ENCODE measurements around the gene PSMA4. TPM values are rescaled to one million over a fixed set of nuclear protein-coding genes. Genes with fewer than 3 reads are reported as not detected.

The PSMA4 gene
- total and polyA plus RNA-seq, 10 of the 15 experiments (the other 5 are each of a cell fraction or from before 2014, with no cell fraction given): 210 to 1,221 (median 546) TPM

DNA sequence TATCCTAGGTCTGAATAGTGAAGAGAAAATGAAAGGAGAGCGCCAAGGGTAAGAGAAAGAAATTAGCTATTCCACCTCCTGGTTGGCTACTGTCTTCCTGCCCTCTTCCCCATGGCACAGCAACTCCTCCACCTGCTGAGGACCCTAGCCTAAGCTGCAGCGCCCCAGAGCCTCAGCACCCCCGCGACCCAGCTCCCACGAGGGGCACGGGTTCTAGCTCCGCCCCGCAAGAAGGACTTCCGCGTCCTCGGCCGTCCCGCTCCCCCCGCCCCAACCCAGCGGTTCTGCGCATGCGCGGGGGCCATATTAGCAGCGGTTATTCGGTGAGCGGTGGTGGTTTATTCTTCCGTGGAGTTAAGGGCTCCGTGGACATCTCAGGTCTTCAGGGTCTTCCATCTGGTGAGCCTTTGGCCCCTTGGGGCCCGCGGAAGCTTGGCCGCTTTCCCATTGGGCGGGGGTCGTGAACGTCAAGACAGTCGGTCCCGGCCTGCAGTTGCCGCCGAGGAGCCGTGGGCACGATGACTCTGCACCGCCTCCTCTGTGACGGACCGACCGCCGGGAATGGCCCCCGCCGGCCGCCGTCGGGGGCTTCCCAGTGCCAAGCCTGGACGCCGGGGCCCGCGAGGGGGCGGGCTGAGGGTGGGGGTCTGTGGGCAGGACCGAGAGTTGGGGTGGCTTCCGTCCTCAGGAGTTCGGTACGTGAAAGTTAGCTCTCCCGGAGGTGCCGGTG, at the start of gene PSMA4 (continued):
- TF ChIP-seq RB1 (IDR thresholded peaks at IDR 0.05; ENCODE audit: borderline replicate concordance) (peak; percentile 46; the same call in 1 of the 2 replicates), CHD2 (IDR thresholded peaks at IDR 0.05; ENCODE audit: borderline replicate concordance, low read depth, low read length) (peak; percentile 56; the same call in 1 of the 2 replicates), SMAD1 (IDR thresholded peaks at IDR 0.05; ENCODE audit: low read depth, partially characterized antibody) (peak; percentile 25), MEF2A (IDR thresholded peaks at IDR 0.05; ENCODE audit: insufficient read depth, low read depth, low read length) (no peak), ESRRA (IDR thresholded peaks at IDR 0.05; ENCODE audit: low read length) (no peak), GABPA (IDR thresholded peaks at IDR 0.05; ENCODE audit: low read depth) (no peak), CBX3 (IDR thresholded peaks at IDR 0.05; ENCODE audit: borderline replicate concordance, low read depth) (no peak), IKZF2 (IDR thresholded peaks at IDR 0.05) (peak; percentile 7 to 9; a peak in 1 of 4 replicates), EGR1 (IDR thresholded peaks at IDR 0.05; ENCODE audit: borderline replicate concordance in 1 of 2, low read depth in 2 of 2, low read length in 2 of 2) (peak in 1 of 2 experiments; percentile 66; a peak in 2 of 3 replicates), RBBP5 (conservative IDR thresholded peaks at IDR 0.05) (peak; percentile 65; the same call in 1 of the 2 replicates)
- TF ChIP-seq, protein P1, sequence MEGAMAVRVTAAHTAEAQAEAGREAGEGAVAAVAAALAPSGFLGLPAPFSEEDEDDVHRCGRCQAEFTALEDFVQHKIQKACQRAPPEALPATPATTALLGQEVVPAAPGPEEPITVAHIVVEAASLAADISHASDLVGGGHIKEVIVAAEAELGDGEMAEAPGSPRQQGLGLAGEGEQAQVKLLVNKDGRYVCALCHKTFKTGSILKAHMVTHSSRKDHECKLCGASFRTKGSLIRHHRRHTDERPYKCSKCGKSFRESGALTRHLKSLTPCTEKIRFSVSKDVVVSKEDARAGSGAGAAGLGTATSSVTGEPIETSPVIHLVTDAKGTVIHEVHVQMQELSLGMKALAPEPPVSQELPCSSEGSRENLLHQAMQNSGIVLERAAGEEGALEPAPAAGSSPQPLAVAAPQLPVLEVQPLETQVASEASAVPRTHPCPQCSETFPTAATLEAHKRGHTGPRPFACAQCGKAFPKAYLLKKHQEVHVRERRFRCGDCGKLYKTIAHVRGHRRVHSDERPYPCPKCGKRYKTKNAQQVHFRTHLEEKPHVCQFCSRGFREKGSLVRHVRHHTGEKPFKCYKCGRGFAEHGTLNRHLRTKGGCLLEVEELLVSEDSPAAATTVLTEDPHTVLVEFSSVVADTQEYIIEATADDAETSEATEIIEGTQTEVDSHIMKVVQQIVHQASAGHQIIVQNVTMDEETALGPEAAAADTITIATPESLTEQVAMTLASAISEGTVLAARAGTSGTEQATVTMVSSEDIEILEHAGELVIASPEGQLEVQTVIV (IDR thresholded peaks at IDR 0.05; ENCODE audit: borderline replicate concordance, partially characterized antibody): peak; percentile 80
- TF ChIP-seq, protein P2, sequence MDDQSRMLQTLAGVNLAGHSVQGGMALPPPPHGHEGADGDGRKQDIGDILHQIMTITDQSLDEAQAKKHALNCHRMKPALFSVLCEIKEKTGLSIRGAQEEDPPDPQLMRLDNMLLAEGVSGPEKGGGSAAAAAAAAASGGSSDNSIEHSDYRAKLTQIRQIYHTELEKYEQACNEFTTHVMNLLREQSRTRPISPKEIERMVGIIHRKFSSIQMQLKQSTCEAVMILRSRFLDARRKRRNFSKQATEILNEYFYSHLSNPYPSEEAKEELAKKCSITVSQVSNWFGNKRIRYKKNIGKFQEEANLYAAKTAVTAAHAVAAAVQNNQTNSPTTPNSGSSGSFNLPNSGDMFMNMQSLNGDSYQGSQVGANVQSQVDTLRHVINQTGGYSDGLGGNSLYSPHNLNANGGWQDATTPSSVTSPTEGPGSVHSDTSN (IDR thresholded peaks at IDR 0.05; ENCODE audit: insufficient replicate concordance, low read depth, low read length): no peak
- TF ChIP-seq, protein P3, sequence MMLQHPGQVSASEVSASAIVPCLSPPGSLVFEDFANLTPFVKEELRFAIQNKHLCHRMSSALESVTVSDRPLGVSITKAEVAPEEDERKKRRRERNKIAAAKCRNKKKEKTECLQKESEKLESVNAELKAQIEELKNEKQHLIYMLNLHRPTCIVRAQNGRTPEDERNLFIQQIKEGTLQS (IDR thresholded peaks at IDR 0.05; ENCODE audit: borderline replicate concordance, extremely low read depth, low read depth, low read length): no peak
- TF ChIP-seq, protein P4, sequence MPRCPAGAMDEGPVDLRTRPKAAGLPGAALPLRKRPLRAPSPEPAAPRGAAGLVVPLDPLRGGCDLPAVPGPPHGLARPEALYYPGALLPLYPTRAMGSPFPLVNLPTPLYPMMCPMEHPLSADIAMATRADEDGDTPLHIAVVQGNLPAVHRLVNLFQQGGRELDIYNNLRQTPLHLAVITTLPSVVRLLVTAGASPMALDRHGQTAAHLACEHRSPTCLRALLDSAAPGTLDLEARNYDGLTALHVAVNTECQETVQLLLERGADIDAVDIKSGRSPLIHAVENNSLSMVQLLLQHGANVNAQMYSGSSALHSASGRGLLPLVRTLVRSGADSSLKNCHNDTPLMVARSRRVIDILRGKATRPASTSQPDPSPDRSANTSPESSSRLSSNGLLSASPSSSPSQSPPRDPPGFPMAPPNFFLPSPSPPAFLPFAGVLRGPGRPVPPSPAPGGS (IDR thresholded peaks at IDR 0.05; ENCODE audit: borderline replicate concordance, insufficient read depth, low read depth, low read length, poor library complexity, severe bottlenecking): no peak
- TF ChIP-seq, protein P5, sequence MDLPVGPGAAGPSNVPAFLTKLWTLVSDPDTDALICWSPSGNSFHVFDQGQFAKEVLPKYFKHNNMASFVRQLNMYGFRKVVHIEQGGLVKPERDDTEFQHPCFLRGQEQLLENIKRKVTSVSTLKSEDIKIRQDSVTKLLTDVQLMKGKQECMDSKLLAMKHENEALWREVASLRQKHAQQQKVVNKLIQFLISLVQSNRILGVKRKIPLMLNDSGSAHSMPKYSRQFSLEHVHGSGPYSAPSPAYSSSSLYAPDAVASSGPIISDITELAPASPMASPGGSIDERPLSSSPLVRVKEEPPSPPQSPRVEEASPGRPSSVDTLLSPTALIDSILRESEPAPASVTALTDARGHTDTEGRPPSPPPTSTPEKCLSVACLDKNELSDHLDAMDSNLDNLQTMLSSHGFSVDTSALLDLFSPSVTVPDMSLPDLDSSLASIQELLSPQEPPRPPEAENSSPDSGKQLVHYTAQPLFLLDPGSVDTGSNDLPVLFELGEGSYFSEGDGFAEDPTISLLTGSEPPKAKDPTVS (IDR thresholded peaks at IDR 0.05; ENCODE audit: low read depth, low read length): no peak
- TF ChIP-seq, protein P6, sequence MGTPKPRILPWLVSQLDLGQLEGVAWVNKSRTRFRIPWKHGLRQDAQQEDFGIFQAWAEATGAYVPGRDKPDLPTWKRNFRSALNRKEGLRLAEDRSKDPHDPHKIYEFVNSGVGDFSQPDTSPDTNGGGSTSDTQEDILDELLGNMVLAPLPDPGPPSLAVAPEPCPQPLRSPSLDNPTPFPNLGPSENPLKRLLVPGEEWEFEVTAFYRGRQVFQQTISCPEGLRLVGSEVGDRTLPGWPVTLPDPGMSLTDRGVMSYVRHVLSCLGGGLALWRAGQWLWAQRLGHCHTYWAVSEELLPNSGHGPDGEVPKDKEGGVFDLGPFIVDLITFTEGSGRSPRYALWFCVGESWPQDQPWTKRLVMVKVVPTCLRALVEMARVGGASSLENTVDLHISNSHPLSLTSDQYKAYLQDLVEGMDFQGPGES (IDR thresholded peaks at IDR 0.05): no peak
